H9 (cell line): Measurements from ENCODE around the gene CUBN. TPM values are rescaled to one million over a fixed set of nuclear protein-coding genes. Genes with fewer than 3 reads are reported as not detected.

ENCODE experiments used
- DNase-seq: peaks from one replicate; pipeline ENCODE4 v3.0.0-alpha.2; 2017
- H2AFZ ChIP-seq: one replicate; pipeline ENCODE4 v1.6.1; 2013; ENCODE audit warnings: mild to moderate bottlenecking, low read length, control low read depth, moderate library complexity
- H2AK5ac ChIP-seq: 2 replicates; pipeline ENCODE4 v1.6.1; 2013; ENCODE audit warnings: low read length, control low read depth, mixed read lengths; ENCODE audit not compliant: insufficient read length
- H2BK120ac ChIP-seq: one replicate; pipeline ENCODE4 v1.6.1; 2013; ENCODE audit warnings: low read depth, mild to moderate bottlenecking, low read length, control low read depth, inconsistent platforms; ENCODE audit not compliant: poor library complexity, severe bottlenecking
- H2BK12ac ChIP-seq: 2 replicates; pipeline ENCODE4 v1.6.1; 2013; ENCODE audit warnings: low read length, control low read depth, mixed read lengths, low read depth; ENCODE audit not compliant: insufficient read length
- H2BK15ac ChIP-seq: 2 replicates; pipeline ENCODE4 v1.6.1; 2013; ENCODE audit warnings: low read depth, low read length, control low read depth
- H2BK20ac ChIP-seq: one replicate; pipeline ENCODE4 v1.6.1; 2013; ENCODE audit warnings: low read depth, mild to moderate bottlenecking, low read length, control low read depth, inconsistent platforms; ENCODE audit not compliant: poor library complexity, severe bottlenecking
- H2BK5ac ChIP-seq: 2 replicates; pipeline ENCODE4 v1.6.1; 2013; ENCODE audit warnings: low read length, control low read depth, mixed read lengths; ENCODE audit not compliant: insufficient read length
- H3K14ac ChIP-seq: 2 replicates; pipeline ENCODE4 v1.6.1; 2013; ENCODE audit warnings: low read length, control low read depth; ENCODE audit not compliant: insufficient read depth
- H3K18ac ChIP-seq: 2 replicates; pipeline ENCODE4 v1.6.1; 2013; ENCODE audit warnings: low read depth, mild to moderate bottlenecking, mixed read lengths, low read length, control low read depth; ENCODE audit not compliant: insufficient read length
- H3K23ac ChIP-seq: 2 replicates; pipeline ENCODE4 v1.6.1; 2013; ENCODE audit warnings: low read length, control low read depth, mixed read lengths, low read depth; ENCODE audit not compliant: insufficient read length
- H3K23me2 ChIP-seq: 2 replicates; pipeline ENCODE4 v1.6.1; 2013; ENCODE audit warnings: low read depth, mild to moderate bottlenecking, mixed read lengths, low read length, control low read depth; ENCODE audit not compliant: insufficient read length, poor library complexity, severe bottlenecking
- H3K27ac ChIP-seq: 2 replicates; pipeline ENCODE4 v1.5.1; 2013; ENCODE audit warnings: low read length, control low read depth, mixed read lengths, low read depth; ENCODE audit not compliant: insufficient read length
- H3K27me3 ChIP-seq: 2 replicates; pipeline ENCODE4 v1.6.1; 2013; ENCODE audit warnings: low read length, control low read depth, inconsistent platforms; ENCODE audit not compliant: insufficient read depth
- H3K4ac ChIP-seq: 2 replicates; pipeline ENCODE4 v1.6.1; 2013; ENCODE audit warnings: low read depth, mild to moderate bottlenecking, control low read depth, inconsistent platforms, low read length, moderate library complexity
- H3K4me1 ChIP-seq: 2 replicates; pipeline ENCODE4 v1.6.1; 2013; ENCODE audit warnings: low read length, control low read depth, inconsistent platforms; ENCODE audit not compliant: insufficient read depth
- H3K4me2 ChIP-seq: 2 replicates; pipeline ENCODE4 v1.6.1; 2013; ENCODE audit warnings: low read length, control low read depth, mixed read lengths; ENCODE audit not compliant: insufficient read length, insufficient read depth
- H3K56ac ChIP-seq: 2 replicates; pipeline ENCODE4 v1.6.1; 2013; ENCODE audit warnings: low read depth, mild to moderate bottlenecking, mixed read lengths, low read length, control low read depth; ENCODE audit not compliant: insufficient read length
- H3K79me1 ChIP-seq: 2 replicates; pipeline ENCODE4 v1.6.1; 2013; ENCODE audit warnings: low read depth, mild to moderate bottlenecking, moderate library complexity, low read length, control low read depth, inconsistent platforms; ENCODE audit not compliant: insufficient read depth, poor library complexity, severe bottlenecking
- H3K79me2 ChIP-seq: 2 replicates; pipeline ENCODE4 v1.6.1; 2013; ENCODE audit warnings: low read length, control low read depth, inconsistent platforms; ENCODE audit not compliant: insufficient read depth
- H3K9ac ChIP-seq: 2 replicates; pipeline ENCODE4 v1.6.1; 2013; ENCODE audit warnings: low read length, control low read depth, mixed read lengths; ENCODE audit not compliant: insufficient read length; ENCODE audit errors: extremely low read depth
- H3K9me3 ChIP-seq: one replicate; pipeline ENCODE4 v1.6.1; 2013; ENCODE audit warnings: low read depth, low read length, inconsistent platforms; ENCODE audit not compliant: control insufficient read depth
- H3T11ph ChIP-seq: one replicate; pipeline ENCODE4 v1.6.1; 2013; ENCODE audit warnings: mild to moderate bottlenecking, low read length, control low read depth, inconsistent platforms
- H4K20me1 ChIP-seq: one replicate; pipeline ENCODE4 v1.6.1; 2013; ENCODE audit not compliant: control insufficient read depth, insufficient read length, insufficient read depth
- H4K5ac ChIP-seq: 2 replicates; pipeline ENCODE4 v1.6.1; 2013; ENCODE audit warnings: low read depth, mild to moderate bottlenecking, mixed read lengths, low read length, control low read depth; ENCODE audit not compliant: insufficient read length
- H4K8ac ChIP-seq: replicated peaks from 2 replicates; pipeline ENCODE4 v1.6.1; 2013; ENCODE audit warnings: low read length, control low read depth, mixed read lengths, low read depth; ENCODE audit not compliant: insufficient read length
- H4K91ac ChIP-seq: 2 replicates; pipeline ENCODE4 v1.6.1; 2013; ENCODE audit warnings: low read depth, mild to moderate bottlenecking, moderate library complexity, mixed read lengths, low read length, control low read depth; ENCODE audit not compliant: insufficient read length
- H3K27ac Mint-ChIP-seq, 3 experiments: 2 replicates in 2 of 3; 3 replicates in 1 of 3; pipeline ENCODE4 v1.8.0; 2020 to 2021; ENCODE audit warnings: mixed read lengths in 3 of 3, mild to moderate bottlenecking in 1 of 3, moderate library complexity in 1 of 3
- H3K27me3 Mint-ChIP-seq: 2 replicates; pipeline ENCODE4 v1.8.0; 2021; ENCODE audit warnings: low read depth, mild to moderate bottlenecking, moderate library complexity, mixed read lengths
- H3K36me3 Mint-ChIP-seq, 3 experiments: 2 replicates in 2 of 3; 3 replicates in 1 of 3; pipeline ENCODE4 v1.8.0; 2020 to 2021; ENCODE audit warnings: low read depth in 3 of 3, mixed read lengths in 3 of 3; ENCODE audit not compliant: insufficient read depth in 1 of 3
- H3K4me1 Mint-ChIP-seq, 2 experiments: 2 replicates each; pipeline ENCODE4 v1.8.0; 2020; ENCODE audit warnings: mixed read lengths in 2 of 2
- H3K4me3 Mint-ChIP-seq, 2 experiments: 2 replicates in 1 of 2; 3 replicates in 1 of 2; pipeline ENCODE4 v1.8.0; 2020 to 2021; ENCODE audit warnings: mild to moderate bottlenecking in 2 of 2, mixed read lengths in 2 of 2, moderate library complexity in 1 of 2
- H3K9me3 Mint-ChIP-seq, 2 experiments: 2 replicates in 1 of 2; 3 replicates in 1 of 2; pipeline ENCODE4 v1.8.0; 2020; ENCODE audit warnings: mild to moderate bottlenecking in 2 of 2, mixed read lengths in 2 of 2, moderate library complexity in 1 of 2
- WGBS: extraction: QIAGEN DNeasy Blood & Tissue Kit; methylation state at CpG from one replicate; pipeline ENCODE4 v1.1.7; 2013; ENCODE audit warnings: missing lambda C conversion rate, low lambda C conversion rate, mixed read lengths; ENCODE audit not compliant: insufficient read length; ENCODE audit errors: extremely low coverage; 5-methylcytosine and 5-hydroxymethylcytosine counted together
- total RNA-seq: library from RNA; stranded (reverse); gene quantifications from 2 replicates; pipeline ENCODE4 v1.2.1, GENCODE V29; 2021
- TF ChIP-seq, protein P1 (sequence below): fragments of 200-600 bp; sonication (generic); conservative IDR thresholded peaks from 3 replicates; pipeline ENCODE4 v1.8.0; 2021; ENCODE audit warnings: antibody characterized with exemption, mild to moderate bottlenecking

Gene CUBN
- total RNA-seq, 1 experiment from 2014 or later: 0.26 TPM

DNA sequence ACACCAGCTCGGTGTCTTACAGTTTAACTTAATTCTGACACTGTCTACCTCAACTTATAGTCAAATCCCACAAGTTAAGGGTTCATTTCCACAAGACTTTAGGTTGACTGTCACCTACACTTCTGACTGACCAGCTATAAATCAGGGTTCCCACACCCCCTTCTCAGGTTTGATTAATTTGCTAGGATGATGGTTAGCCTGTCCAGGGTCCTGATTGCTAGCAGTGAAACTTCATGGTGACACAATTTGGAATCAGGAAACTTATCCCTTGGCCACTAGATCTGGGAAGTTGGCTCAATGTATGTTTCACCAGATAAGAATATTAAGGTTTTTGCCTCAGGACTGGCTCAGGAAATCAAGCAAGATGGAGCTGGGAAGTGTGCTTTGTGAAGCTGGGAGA is 309.6 kb downstream of the CUBN start:
- no peak overlapping the region for H2BK20ac ChIP-seq
- H3K23me2 ChIP-seq: peaks cover 4% of the 10 kb centered on the region
- no peak overlapping the region for H3K27ac Mint-ChIP-seq
- no peak overlapping the region for H3K4me3 Mint-ChIP-seq
- no peak overlapping the region for H2AFZ ChIP-seq
- no peak overlapping the region for H3K27ac ChIP-seq
- no CpG with 5 or more reads among the region's 1 CpG for WGBS
- H4K8ac ChIP-seq: no peak overlapping the region
- H2BK120ac ChIP-seq: no peak overlapping the region
- no peak overlapping the region for H3K4ac ChIP-seq
- no peak overlapping the region for H4K5ac ChIP-seq
- H3K14ac ChIP-seq: no peak overlapping the region
- H3K9me3 Mint-ChIP-seq: peaks cover 27 to 31% of the 10 kb centered on the region in 2 experiments
- H4K91ac ChIP-seq: no peak overlapping the region
- 0 out of 2 replicates have a peak, but pooled peaks cover 2% of the 10 kb centered on the region for H3K4me1 ChIP-seq
- no peak overlapping the region for H2BK5ac ChIP-seq
- H3K9me3 ChIP-seq: peaks cover 20% of the 10 kb centered on the region
- no peak overlapping the region for H3K4me2 ChIP-seq
- H3K9ac ChIP-seq: no peak overlapping the region
- H3K18ac ChIP-seq: no peak overlapping the region
- peaks cover 9 to 12% of the 10 kb centered on the region in 2 experiments for H3K4me1 Mint-ChIP-seq
- H2BK15ac ChIP-seq: no peak overlapping the region
- H3K27me3 Mint-ChIP-seq: peaks cover 13% of the 10 kb centered on the region
- no peak overlapping the region for H3K23ac ChIP-seq
- no peak for DNase-seq
- H4K20me1 ChIP-seq: no peaks in the 10 kb centered on the region
- no peak overlapping the region for H3T11ph ChIP-seq
- H3K36me3 Mint-ChIP-seq: peaks cover 19 to 22% (median 20%) of the 10 kb centered on the region in 3 experiments
- no peak overlapping the region for H2BK12ac ChIP-seq
- H3K56ac ChIP-seq: no peak overlapping the region
- TF ChIP-seq, protein P1, sequence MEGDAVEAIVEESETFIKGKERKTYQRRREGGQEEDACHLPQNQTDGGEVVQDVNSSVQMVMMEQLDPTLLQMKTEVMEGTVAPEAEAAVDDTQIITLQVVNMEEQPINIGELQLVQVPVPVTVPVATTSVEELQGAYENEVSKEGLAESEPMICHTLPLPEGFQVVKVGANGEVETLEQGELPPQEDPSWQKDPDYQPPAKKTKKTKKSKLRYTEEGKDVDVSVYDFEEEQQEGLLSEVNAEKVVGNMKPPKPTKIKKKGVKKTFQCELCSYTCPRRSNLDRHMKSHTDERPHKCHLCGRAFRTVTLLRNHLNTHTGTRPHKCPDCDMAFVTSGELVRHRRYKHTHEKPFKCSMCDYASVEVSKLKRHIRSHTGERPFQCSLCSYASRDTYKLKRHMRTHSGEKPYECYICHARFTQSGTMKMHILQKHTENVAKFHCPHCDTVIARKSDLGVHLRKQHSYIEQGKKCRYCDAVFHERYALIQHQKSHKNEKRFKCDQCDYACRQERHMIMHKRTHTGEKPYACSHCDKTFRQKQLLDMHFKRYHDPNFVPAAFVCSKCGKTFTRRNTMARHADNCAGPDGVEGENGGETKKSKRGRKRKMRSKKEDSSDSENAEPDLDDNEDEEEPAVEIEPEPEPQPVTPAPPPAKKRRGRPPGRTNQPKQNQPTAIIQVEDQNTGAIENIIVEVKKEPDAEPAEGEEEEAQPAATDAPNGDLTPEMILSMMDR: no peak
- no peaks in the 10 kb centered on the region for H3K79me2 ChIP-seq
- H2AK5ac ChIP-seq: no peak overlapping the region
- no peaks in the 10 kb centered on the region for H3K79me1 ChIP-seq
- H3K27me3 ChIP-seq: no peaks in the 10 kb centered on the region; the same call in 1 of the 2 replicates
